ENCODE results near the gene RETREG3. TPM values are rescaled to one million over a fixed set of nuclear protein-coding genes. Genes with fewer than 3 reads are reported as not detected.
"Not testable (repeated sequence)": the region's sequence is repeated elsewhere in the genome, so short reads cannot be mapped to it uniquely, and the experiment has no call there.

The RETREG3 gene
- total RNA-seq, 2 experiments from 2014 or later = 28.3 to 30.9 TPM

DNA sequence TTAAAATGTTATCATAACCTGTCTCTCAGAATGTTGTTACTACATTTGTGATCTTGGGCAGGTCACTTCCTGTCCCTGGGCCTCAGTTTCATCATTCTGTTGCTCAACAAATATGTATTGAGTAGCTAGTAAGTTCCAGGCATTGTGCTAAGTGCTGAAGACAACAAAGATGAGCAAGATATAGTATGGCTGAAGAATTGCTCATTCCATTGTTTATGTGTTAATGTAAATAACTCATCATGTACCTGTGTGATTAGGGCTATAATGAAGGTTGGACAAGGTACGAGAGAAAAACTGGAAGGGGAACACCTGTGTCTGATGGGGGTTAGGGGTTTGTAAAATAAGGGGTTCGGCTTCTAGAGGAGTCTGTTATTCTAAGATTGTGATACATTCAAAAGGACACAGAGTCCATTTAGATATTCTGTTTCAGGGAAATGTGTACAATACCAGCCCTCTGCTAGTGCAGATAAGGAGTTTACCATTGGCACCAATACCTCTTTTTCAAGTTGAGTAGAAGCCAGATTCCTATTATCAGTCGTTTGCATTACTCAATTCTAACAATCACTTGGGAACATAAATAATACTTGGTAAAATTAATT is 20.3 kb upstream of the RETREG3 start:
- Mint-ChIP-seq H3K4me1 (no peaks in the 10 kb centered on the region), H3K9me3 (ENCODE audit: low read depth) (no peaks in the 10 kb centered on the region), H3K4me3 (no peak overlapping the region), H3K27me3 (no peaks in the 10 kb centered on the region), H3K27ac (no peak overlapping the region), H3K36me3 (ENCODE audit: low read depth) (no peaks in the 10 kb centered on the region)
- ChIA-PET POLR2A (no interaction called here), CTCF (interaction anchor here (0.7 kb wide), 1 partner anchor 51 kb away, joined by 3 read pairs; no protein-coding TSS in a partner anchor)
- DNase-seq (no peak), ATAC-seq (no peak)
- intact Hi-C loops (cut with DNase I, micrococcal nuclease) = no loop called here

DNA sequence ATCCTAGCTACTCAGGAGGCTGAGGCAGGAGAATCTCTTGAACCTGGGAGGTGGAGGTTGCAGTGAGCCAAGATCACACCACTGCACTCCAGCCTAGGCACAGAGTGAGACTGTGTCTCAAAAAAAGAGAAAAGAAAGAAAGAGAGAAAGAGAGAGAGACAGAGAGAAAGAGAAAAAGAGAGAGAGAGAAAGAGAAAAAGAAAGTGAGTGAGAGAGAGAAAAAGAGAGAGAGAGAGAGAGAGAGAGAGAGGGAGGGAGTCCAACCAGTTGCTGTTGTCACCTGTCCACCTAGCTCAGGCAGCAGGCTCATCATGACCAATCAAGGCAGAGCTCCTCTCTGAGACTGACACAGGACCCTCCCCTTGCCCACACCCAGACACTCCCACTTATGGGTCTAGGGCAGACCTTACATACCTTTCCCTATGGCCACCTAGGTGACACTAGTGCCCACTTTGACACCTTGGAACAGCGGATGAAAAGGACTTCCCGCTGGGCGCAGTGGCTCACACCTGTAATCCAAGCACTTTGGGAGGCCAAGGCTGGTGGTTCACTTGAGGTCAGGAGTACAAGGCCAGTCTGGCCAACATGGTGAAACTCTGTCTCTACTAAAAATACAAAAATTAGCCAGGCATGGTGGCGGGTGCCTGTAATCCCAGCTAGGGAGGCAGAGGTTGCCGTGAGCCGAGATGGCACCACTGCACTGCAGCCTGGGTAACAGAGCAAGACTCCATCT is 18.0 kb upstream of the RETREG3 start:
- H3K4me3 Mint-ChIP-seq; H3K9me3 Mint-ChIP-seq (ENCODE audit: low read depth); H3K27ac Mint-ChIP-seq; DNase-seq; ATAC-seq; H3K4me1 Mint-ChIP-seq; H3K27me3 Mint-ChIP-seq; intact Hi-C loops (cut with DNase I, micrococcal nuclease); H3K36me3 Mint-ChIP-seq (ENCODE audit: low read depth): not testable (repeated sequence)
- POLR2A ChIA-PET = interaction anchor here (0.6 kb wide), 1 partner anchor 19 kb away, joined by 4 read pairs; no protein-coding TSS in a partner anchor
- CTCF ChIA-PET = interaction anchor here (0.7 kb wide), 1 partner anchor 35 kb away, joined by 3 read pairs; no protein-coding TSS in a partner anchor

DNA sequence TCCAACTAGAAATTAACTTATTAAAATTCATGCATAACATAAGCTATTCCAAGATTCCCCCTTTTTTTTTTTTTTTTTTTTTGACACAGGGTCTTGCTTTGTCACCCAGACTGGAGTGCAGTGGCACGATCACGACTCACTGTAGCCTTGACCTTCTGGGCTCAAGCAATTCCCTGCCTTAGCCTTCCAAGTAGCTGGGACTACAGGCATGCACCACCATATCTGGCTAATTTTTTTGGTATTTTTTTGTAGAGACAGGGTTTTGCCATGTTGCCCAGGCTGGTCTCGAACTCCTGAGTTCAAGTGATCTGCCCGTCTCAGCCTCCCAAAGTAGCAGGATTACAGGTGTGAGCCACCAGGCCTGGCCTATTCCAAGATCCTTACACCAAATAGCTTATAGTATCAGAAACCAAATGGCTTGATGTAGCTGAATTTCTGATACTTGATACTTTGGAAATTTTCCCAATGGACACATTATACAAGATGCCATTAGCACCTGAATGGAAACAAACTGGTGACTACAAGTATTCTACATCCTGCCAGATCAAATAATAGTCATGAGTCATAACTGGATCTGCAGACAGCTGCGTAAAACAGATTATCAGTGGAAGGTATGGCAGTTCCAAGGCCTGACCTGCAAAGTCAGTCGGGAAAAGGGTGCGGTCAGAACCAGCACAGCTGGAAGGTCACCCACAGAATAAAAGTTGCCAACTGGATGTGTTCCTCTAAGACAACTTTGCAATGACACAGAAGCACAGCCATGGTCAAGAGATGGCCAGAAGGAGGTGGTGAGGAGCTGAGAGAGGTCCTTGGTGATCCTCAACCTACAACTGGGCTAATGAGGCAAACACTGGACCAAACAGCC is 14.8 kb upstream of the RETREG3 start:
- no peak overlapping the region for H3K27ac Mint-ChIP-seq
- DNase-seq (no peak), ATAC-seq (no peak)
- no peaks in the 10 kb centered on the region for H3K36me3 Mint-ChIP-seq (ENCODE audit: low read depth)
- no peaks in the 10 kb centered on the region for H3K9me3 Mint-ChIP-seq (ENCODE audit: low read depth)
- intact Hi-C loops (cut with DNase I, micrococcal nuclease) = no loop called here
- ChIA-PET POLR2A (interaction anchor here (0.7 kb wide), 1 partner anchor 40 kb away, joined by 4 read pairs; no protein-coding TSS in a partner anchor), CTCF (interaction anchor here (0.6 to 1.8 kb wide), 4 partner anchors 16 to 961 kb away, joined by 3 to 5 read pairs (median 3); no protein-coding TSS in a partner anchor)
- no peak overlapping the region for H3K4me3 Mint-ChIP-seq
- no peaks in the 10 kb centered on the region for H3K27me3 Mint-ChIP-seq
- H3K4me1 Mint-ChIP-seq = peaks cover 2% of the 10 kb centered on the region

DNA sequence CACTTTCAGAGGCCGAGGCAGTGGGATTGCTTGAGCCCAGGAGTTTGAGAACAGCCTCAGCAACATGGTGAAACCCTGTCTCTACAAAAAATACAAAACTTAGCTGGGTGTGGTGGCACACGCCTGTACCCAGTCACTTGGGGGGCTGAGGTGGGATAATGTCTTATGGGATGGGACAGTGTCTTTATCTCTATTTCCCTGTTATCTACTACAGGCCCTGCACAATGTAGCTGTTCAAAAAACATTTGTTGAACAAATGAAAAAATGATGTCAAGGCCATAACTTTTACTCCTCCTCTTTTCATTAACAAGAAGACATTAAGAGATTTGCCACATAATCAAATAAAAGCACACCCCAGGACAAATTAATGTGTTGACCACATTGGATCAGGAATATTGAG is 14.1 kb upstream of the RETREG3 start:
- no peak overlapping the region for H3K27ac Mint-ChIP-seq
- H3K4me1 Mint-ChIP-seq = peaks cover 2% of the 10 kb centered on the region
- H3K36me3 Mint-ChIP-seq (ENCODE audit: low read depth) = no peaks in the 10 kb centered on the region
- H3K27me3 Mint-ChIP-seq = no peaks in the 10 kb centered on the region
- H3K4me3 Mint-ChIP-seq = no peak overlapping the region
- H3K9me3 Mint-ChIP-seq (ENCODE audit: low read depth) = no peaks in the 10 kb centered on the region
- ATAC-seq = no peak
- no peak for DNase-seq
- ChIA-PET CTCF (interaction anchor here (0.6 to 1.8 kb wide), 3 partner anchors 15 to 841 kb away, joined by 3 to 5 read pairs (median 3); no protein-coding TSS in a partner anchor), POLR2A (no interaction called here)
- intact Hi-C loops (cut with DNase I, micrococcal nuclease) = no loop called here

DNA sequence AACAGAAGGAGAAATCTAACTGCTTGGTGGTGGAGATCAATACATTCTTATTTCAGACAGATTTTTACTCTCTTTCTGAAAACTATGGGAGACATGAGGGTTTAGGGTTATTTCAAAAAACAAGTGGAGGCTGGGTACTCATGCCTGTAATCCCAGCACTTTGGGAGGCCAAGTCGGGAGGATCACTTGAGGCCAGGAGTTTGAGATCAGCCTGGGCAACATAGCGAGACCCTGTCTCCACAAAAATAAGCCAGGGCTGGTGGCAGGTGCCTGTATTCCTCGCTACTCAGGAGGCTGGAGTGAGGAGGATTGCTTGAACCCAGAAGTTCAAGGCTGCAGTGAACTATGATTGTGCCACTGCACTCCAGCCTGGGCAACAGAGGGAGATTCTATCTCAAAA is 12.8 kb upstream of the RETREG3 start:
- not testable (repeated sequence) for H3K4me1 Mint-ChIP-seq

DNA sequence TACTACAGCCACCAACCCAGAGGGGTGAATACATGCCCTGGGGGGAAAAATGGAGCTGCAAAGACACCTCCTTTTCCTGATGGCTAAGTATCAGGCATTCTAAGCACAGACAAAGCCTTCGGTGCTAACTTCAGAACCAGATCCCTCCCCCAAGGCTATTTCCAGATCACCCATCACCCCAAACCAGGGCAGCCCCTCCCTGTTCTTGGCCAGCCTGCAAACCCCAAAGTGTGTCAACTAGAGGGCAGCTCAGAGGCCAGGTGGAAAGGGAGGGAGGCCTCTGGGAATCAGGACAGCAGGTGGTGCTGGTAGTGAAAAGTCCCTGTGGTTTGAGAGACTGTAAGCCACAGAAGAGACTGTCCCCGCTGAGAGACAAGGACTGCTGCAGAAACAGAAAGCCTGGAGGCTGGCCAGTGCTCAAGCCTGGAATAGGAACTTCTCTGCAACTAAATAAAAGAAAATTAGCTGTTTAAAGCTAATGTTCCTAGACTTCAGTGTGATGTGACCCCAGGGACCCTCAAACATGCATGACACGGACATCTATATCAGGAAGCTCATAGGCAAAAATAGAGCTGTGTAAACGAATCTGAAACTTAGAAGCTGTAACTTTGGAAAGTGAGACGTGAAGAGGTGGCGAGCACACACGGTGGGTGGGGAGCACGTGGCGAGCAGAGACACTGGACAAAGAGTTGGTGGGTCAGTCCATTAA is 9.4 kb upstream of the RETREG3 start:
- no peaks in the 10 kb centered on the region for H3K4me1 Mint-ChIP-seq
- CTCF ChIA-PET = interaction anchor here (0.5 to 1.2 kb wide), 3 partner anchors 11 to 28 kb away, joined by 3 to 4 read pairs (median 3); no protein-coding TSS in a partner anchor
- H3K4me3 Mint-ChIP-seq = no peak overlapping the region
- ATAC-seq (peak; percentile 39), DNase-seq (no peak)
- no peaks in the 10 kb centered on the region for H3K9me3 Mint-ChIP-seq (ENCODE audit: low read depth)
- POLR2A ChIA-PET = interaction anchor here (0.8 kb wide), 1 partner anchor 10 kb away, joined by 3 read pairs; no protein-coding TSS in a partner anchor
- H3K27ac Mint-ChIP-seq = no peak overlapping the region
- H3K36me3 Mint-ChIP-seq (ENCODE audit: low read depth) = peaks cover 21% of the 10 kb centered on the region
- intact Hi-C loops (cut with DNase I, micrococcal nuclease) = no loop called here
- no peaks in the 10 kb centered on the region for H3K27me3 Mint-ChIP-seq

More for the DNA sequence above, 12.8 kb upstream of the RETREG3 start:
- intact Hi-C loops (cut with DNase I, micrococcal nuclease); ATAC-seq; DNase-seq; H3K4me3 Mint-ChIP-seq; H3K9me3 Mint-ChIP-seq (ENCODE audit: low read depth); H3K36me3 Mint-ChIP-seq (ENCODE audit: low read depth); H3K27ac Mint-ChIP-seq; H3K27me3 Mint-ChIP-seq: not testable (repeated sequence)
- ChIA-PET POLR2A (interaction anchor here (0.6 kb wide), 1 partner anchor 73 kb away, joined by 7 read pairs; no protein-coding TSS in a partner anchor), CTCF (interaction anchor here (0.7 kb wide), 1 partner anchor 43 kb away, joined by 4 read pairs; no protein-coding TSS in a partner anchor)

DNA sequence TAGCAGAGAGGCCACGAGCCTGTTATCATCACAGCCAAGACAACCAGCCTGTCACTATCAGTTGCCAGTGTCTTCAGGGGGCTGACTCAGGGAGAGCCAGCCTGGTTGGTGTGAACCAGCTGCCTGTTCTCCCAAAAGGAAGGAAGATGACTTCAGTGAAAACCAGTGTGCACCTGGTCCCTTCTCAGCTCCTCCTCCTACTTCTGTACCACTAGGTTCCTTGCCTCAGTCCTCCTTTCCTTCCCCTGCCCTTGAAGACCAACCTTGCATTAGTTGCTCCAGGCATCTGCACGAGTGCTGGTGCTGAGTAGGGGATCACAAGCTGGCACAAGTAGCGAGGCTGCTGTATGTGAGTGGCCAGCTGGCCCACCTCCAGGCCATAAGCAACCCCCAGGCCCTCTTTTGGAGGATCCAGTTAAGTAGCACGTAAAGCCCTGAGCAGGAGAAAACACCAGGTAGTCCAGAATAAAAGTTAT is 8.8 kb upstream of the RETREG3 start:
- Mint-ChIP-seq H3K9me3 (ENCODE audit: low read depth) (no peaks in the 10 kb centered on the region), H3K4me3 (no peak overlapping the region), H3K36me3 (ENCODE audit: low read depth) (peaks cover 23% of the 10 kb centered on the region), H3K27me3 (no peaks in the 10 kb centered on the region), H3K4me1 (no peaks in the 10 kb centered on the region), H3K27ac (no peak overlapping the region)
- ChIA-PET POLR2A (interaction anchor here (0.8 kb wide), 1 partner anchor 9 kb away, joined by 3 read pairs; no protein-coding TSS in a partner anchor), CTCF (interaction anchor here (0.5 to 1.2 kb wide), 3 partner anchors 10 to 29 kb away, joined by 3 to 4 read pairs (median 3); no protein-coding TSS in a partner anchor)
- no peak for ATAC-seq
- intact Hi-C loops (cut with DNase I, micrococcal nuclease) = no loop called here
- no peak for DNase-seq

DNA sequence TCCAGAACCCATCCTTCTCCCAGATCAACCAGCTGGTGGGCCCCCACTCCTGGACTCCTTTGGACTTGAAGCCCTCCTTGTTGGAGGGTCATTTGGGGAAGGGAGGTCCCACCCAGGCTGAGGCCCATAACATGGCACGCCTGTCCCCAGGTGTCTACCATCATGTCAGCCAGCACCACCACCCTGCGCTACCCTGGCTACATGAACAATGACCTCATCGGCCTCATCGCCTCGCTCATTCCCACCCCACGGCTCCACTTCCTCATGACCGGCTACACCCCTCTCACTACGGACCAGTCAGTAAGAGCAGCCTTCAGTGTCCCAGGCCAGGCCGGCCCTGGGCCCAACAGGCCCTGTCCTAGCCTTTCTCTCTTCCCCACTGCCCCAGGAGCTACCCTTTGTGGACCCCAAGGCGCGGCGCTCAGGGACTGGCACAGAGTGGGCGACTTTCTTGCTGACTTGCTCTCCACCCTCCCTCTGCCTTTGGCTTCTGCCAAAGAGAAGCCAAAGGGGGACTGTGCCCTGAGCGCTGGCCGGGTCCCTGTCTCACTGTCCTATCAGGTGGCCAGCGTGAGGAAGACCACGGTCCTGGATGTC is 4.6 kb upstream of the RETREG3 start:
- no peaks in the 10 kb centered on the region for H3K4me1 Mint-ChIP-seq
- intact Hi-C loops (cut with DNase I, micrococcal nuclease) = no loop called here
- no peak overlapping the region for H3K27ac Mint-ChIP-seq
- ChIA-PET CTCF (interaction anchor here (0.9 kb wide), 1 partner anchor 60 kb away, joined by 3 read pairs; no protein-coding TSS in a partner anchor), POLR2A (no interaction called here)
- no peak for ATAC-seq
- no peak overlapping the region for H3K4me3 Mint-ChIP-seq
- H3K36me3 Mint-ChIP-seq (ENCODE audit: low read depth) = peaks cover 28% of the 10 kb centered on the region
- H3K27me3 Mint-ChIP-seq = no peaks in the 10 kb centered on the region
- no peak for DNase-seq
- no peaks in the 10 kb centered on the region for H3K9me3 Mint-ChIP-seq (ENCODE audit: low read depth)

DNA sequence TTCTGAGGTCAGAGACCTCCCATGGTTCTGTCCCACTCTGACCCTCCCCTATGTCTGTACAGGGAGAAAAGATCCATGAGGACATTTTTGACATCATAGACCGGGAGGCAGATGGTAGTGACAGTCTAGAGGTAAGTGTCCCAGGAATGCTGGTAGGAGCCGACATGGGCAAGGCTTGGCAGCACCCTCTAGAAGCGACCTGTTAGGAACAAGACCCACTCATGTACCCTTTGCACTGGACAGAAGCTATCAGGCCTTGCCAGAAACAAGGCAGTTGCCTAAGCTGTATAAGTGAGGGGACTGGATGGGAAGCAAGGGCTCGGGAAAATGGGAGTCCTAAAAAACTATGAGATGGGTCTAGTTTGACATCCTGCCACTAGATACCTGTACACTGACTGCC is 2.8 kb upstream of the RETREG3 start:
- intact Hi-C loops (cut with DNase I, micrococcal nuclease) = no loop called here
- Mint-ChIP-seq H3K4me1 (peaks cover 10% of the 10 kb centered on the region), H3K27me3 (no peaks in the 10 kb centered on the region), H3K9me3 (ENCODE audit: low read depth) (no peaks in the 10 kb centered on the region), H3K4me3 (no peak overlapping the region), H3K27ac (no peak overlapping the region), H3K36me3 (ENCODE audit: low read depth) (peaks cover 28% of the 10 kb centered on the region)
- POLR2A ChIA-PET = interaction anchor here (0.6 to 0.8 kb wide), 2 partner anchors 33 to 72 kb away, joined by 3 read pairs; no protein-coding TSS in a partner anchor
- CTCF ChIA-PET = interaction anchor here (1.2 kb wide), 1 partner anchor 33 kb away, joined by 4 read pairs; no protein-coding TSS in a partner anchor
- ATAC-seq (no peak), DNase-seq (no peak)

All from activated CD4-positive, alpha-beta T cell treated with anti-CD3 and anti-CD28 coated beads for 36 hours (primary cell).